ENCODE results near the gene DDX54.

GRCh38 chr12:113201187-113202177 lies 16.2 kb upstream of the DDX54 start:
- TF ChIP-seq POLR2AphosphoS5 (IDR thresholded peaks at IDR 0.05) (no peak), CTCF (IDR thresholded peaks at IDR 0.05) (no peak)

All from sigmoid colon (tissue), 4 donors.